ENCODE results near the gene PRSS57.

DNA sequence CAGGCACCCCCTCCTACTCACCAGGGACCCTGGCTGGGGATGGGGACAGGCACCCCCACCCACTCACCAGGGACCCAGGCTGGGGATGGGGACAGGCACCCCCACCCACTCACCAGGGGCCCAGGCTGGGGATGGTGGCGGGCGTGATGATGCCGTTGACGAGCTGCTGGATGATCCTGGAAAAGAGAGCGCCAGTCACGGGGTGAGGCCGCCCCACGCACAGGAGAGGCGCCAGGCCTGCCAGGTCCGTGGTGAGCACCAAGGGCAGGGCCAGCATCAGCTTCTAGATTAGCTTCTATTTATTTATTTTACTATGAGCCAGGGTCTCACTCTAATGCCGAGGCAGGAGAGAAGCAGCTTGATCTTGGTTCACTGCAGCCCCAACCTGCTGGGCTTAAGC, 45.1 kb downstream of the PRSS57 start:
- TF ChIP-seq CTCF (conservative IDR thresholded peaks at IDR 0.05; ENCODE audit: low read depth, low read length) (no peak), EZH2 (IDR thresholded peaks at IDR 0.05; ENCODE audit: low read length, unreplicated experiment) (no peak)

Measured in PC-3 (cell line).